Measurements from ENCODE around the gene SLC7A7. TPM values are rescaled to one million over a fixed set of nuclear protein-coding genes. Genes with fewer than 3 reads are reported as not detected.
"Not testable (repeated sequence)": the region's sequence is repeated elsewhere in the genome, so short reads cannot be mapped to it uniquely, and the experiment has no call there.

The SLC7A7 gene
- total RNA-seq, 1 donor from 2014 or later, result 5.6 TPM

GRCh38 chr14:22814373-22814772 is 862 bp downstream of the SLC7A7 start:
- no peak for DNase-seq (ENCODE audit: low read depth)
- peak; percentile 2 for TF ChIP-seq CTCF (conservative IDR thresholded peaks at IDR 0.05; ENCODE audit: low read depth, low read length)
- peak overlapping the region; percentile 53 for H3K4me3 ChIP-seq (ENCODE audit: low read depth, low read length)

- DNase-seq (ENCODE audit: low read depth), result no peak
- H3K4me3 ChIP-seq (ENCODE audit: low read depth, low read length), result peak overlapping the region; percentile 25
- no peak for TF ChIP-seq CTCF (conservative IDR thresholded peaks at IDR 0.05; ENCODE audit: low read depth, low read length)
These were observed 2.1 kb downstream of the SLC7A7 start for GRCh38 chr14:22813145-22813544.

- peak; percentile 44 for TF ChIP-seq CTCF (conservative IDR thresholded peaks at IDR 0.05; ENCODE audit: low read depth, low read length)
- no peak for DNase-seq (ENCODE audit: low read depth)
- H3K4me3 ChIP-seq (ENCODE audit: low read depth, low read length), result peak overlapping the region; percentile 25
These were observed 2.5 kb downstream of the SLC7A7 start for GRCh38 chr14:22812744-22813143.

GRCh38 chr14:22811722-22812121 is 3.5 kb downstream of the SLC7A7 start:
- no peak for DNase-seq (ENCODE audit: low read depth)
- no peak overlapping the region for H3K4me3 ChIP-seq (ENCODE audit: low read depth, low read length)
- TF ChIP-seq CTCF (conservative IDR thresholded peaks at IDR 0.05; ENCODE audit: low read depth, low read length), result no peak

GRCh38 chr14:22808388-22809209 is 6.6 kb downstream of the SLC7A7 start:
- no peak overlapping the region for H3K4me3 ChIP-seq (ENCODE audit: low read depth, low read length)
- DNase-seq (ENCODE audit: low read depth), result no peak
- TF ChIP-seq CTCF (conservative IDR thresholded peaks at IDR 0.05; ENCODE audit: low read depth, low read length), result no peak

- H3K4me3 ChIP-seq (ENCODE audit: low read depth, low read length), result no peak overlapping the region
- no peak for TF ChIP-seq CTCF (conservative IDR thresholded peaks at IDR 0.05; ENCODE audit: low read depth, low read length)
- no peak for DNase-seq (ENCODE audit: low read depth)
These were observed 7.7 kb downstream of the SLC7A7 start for GRCh38 chr14:22807432-22808087.

GRCh38 chr14:22805235-22805634 is 10.0 kb downstream of the SLC7A7 start:
- H3K4me3 ChIP-seq (ENCODE audit: low read depth, low read length); DNase-seq (ENCODE audit: low read depth): not testable (repeated sequence)
